ENCODE results near the gene CKMT1A.
"Not testable (repeated sequence)": the region's sequence is repeated elsewhere in the genome, so short reads cannot be mapped to it uniquely, and the experiment has no call there.

The CKMT1A gene

GRCh38 chr15:43674175-43674574, 19.5 kb upstream of the CKMT1A start:
- H3F3A ChIP-seq (ENCODE audit: insufficient read depth, low read length); H2AFZ ChIP-seq (ENCODE audit: low read length); DNase-seq; H3K27ac ChIP-seq (ENCODE audit: low read length); H3K9me3 ChIP-seq (replicated peaks; ENCODE audit: insufficient read depth, low read length); H3K9ac ChIP-seq (ENCODE audit: low read length); H4K20me1 ChIP-seq (ENCODE audit: insufficient read depth, low read length); H3K79me2 ChIP-seq (ENCODE audit: low read length); H3K4me1 ChIP-seq (ENCODE audit: low read length); H3K36me3 ChIP-seq (replicated peaks; ENCODE audit: insufficient read depth, low read length); H3K9me2 ChIP-seq (replicated peaks; ENCODE audit: insufficient read depth, low read length); H3K27me3 ChIP-seq (replicated peaks; ENCODE audit: insufficient read depth, low read length); H3K4me3 ChIP-seq (ENCODE audit: low read length); H3K4me2 ChIP-seq (ENCODE audit: low read depth, low read length): not testable (repeated sequence)

GRCh38 chr15:43689604-43690301, 3.9 kb upstream of the CKMT1A start:
- H3K4me3 ChIP-seq (ENCODE audit: low read length); H3K9me2 ChIP-seq (replicated peaks; ENCODE audit: insufficient read depth, low read length); H3K9me3 ChIP-seq (replicated peaks; ENCODE audit: insufficient read depth, low read length); DNase-seq; H3K27me3 ChIP-seq (replicated peaks; ENCODE audit: insufficient read depth, low read length); H3K36me3 ChIP-seq (replicated peaks; ENCODE audit: insufficient read depth, low read length); H3K27ac ChIP-seq (ENCODE audit: low read length); H3K4me1 ChIP-seq (ENCODE audit: low read length); H2AFZ ChIP-seq (ENCODE audit: low read length); H3K4me2 ChIP-seq (ENCODE audit: low read depth, low read length); H3K79me2 ChIP-seq (ENCODE audit: low read length); H3F3A ChIP-seq (ENCODE audit: insufficient read depth, low read length); H3K9ac ChIP-seq (ENCODE audit: low read length); H4K20me1 ChIP-seq (ENCODE audit: insufficient read depth, low read length): not testable (repeated sequence)

- not testable (repeated sequence) for H3K9me2 ChIP-seq (replicated peaks; ENCODE audit: insufficient read depth, low read length); H3K9me3 ChIP-seq (replicated peaks; ENCODE audit: insufficient read depth, low read length); H3K79me2 ChIP-seq (ENCODE audit: low read length); H3K9ac ChIP-seq (ENCODE audit: low read length); H4K20me1 ChIP-seq (ENCODE audit: insufficient read depth, low read length); H3K27me3 ChIP-seq (replicated peaks; ENCODE audit: insufficient read depth, low read length); H3K36me3 ChIP-seq (replicated peaks; ENCODE audit: insufficient read depth, low read length); H3K4me2 ChIP-seq (ENCODE audit: low read depth, low read length); H3F3A ChIP-seq (ENCODE audit: insufficient read depth, low read length); H3K4me3 ChIP-seq (ENCODE audit: low read length); H3K4me1 ChIP-seq (ENCODE audit: low read length); DNase-seq; H2AFZ ChIP-seq (ENCODE audit: low read length); H3K27ac ChIP-seq (ENCODE audit: low read length)
Measured at GRCh38 chr15:43692679-43693078, 980 bp upstream of the CKMT1A start.

GRCh38 chr15:43702174-43702573, 8.5 kb downstream of the CKMT1A start:
- Histone ChIP-seq H3K4me2 (ENCODE audit: low read depth, low read length) (no peak overlapping the region), H3K4me1 (ENCODE audit: low read length) (no peaks in the 10 kb centered on the region), H3K4me3 (ENCODE audit: low read length) (no peak overlapping the region), H3F3A (ENCODE audit: insufficient read depth, low read length) (no peaks in the 10 kb centered on the region), H3K9me3 (replicated peaks; ENCODE audit: insufficient read depth, low read length) (no peaks in the 10 kb centered on the region), H3K9me2 (replicated peaks; ENCODE audit: insufficient read depth, low read length) (no peaks in the 10 kb centered on the region), H3K27me3 (replicated peaks; ENCODE audit: insufficient read depth, low read length) (no peaks in the 10 kb centered on the region; the same call in 1 of the 2 replicates), H3K27ac (ENCODE audit: low read length) (no peak overlapping the region), H3K9ac (ENCODE audit: low read length) (no peak overlapping the region), H2AFZ (ENCODE audit: low read length) (no peak overlapping the region), H3K79me2 (ENCODE audit: low read length) (no peaks in the 10 kb centered on the region), H4K20me1 (ENCODE audit: insufficient read depth, low read length) (no peaks in the 10 kb centered on the region), H3K36me3 (replicated peaks; ENCODE audit: insufficient read depth, low read length) (no peaks in the 10 kb centered on the region)
- no peak for DNase-seq
- TF ChIP-seq EZH2phosphoT487 (IDR thresholded peaks at IDR 0.05; ENCODE audit: low read length) (no peak), CTCF (IDR thresholded peaks at IDR 0.05; ENCODE audit: low read length) (no peak), EZH2 (optimal IDR thresholded peaks at IDR 0.05; ENCODE audit: low read depth, low read length) (no peak)

Measured in MM.1S (cell line).